Measurements from ENCODE around the gene TPM2.

Gene TPM2

DNA sequence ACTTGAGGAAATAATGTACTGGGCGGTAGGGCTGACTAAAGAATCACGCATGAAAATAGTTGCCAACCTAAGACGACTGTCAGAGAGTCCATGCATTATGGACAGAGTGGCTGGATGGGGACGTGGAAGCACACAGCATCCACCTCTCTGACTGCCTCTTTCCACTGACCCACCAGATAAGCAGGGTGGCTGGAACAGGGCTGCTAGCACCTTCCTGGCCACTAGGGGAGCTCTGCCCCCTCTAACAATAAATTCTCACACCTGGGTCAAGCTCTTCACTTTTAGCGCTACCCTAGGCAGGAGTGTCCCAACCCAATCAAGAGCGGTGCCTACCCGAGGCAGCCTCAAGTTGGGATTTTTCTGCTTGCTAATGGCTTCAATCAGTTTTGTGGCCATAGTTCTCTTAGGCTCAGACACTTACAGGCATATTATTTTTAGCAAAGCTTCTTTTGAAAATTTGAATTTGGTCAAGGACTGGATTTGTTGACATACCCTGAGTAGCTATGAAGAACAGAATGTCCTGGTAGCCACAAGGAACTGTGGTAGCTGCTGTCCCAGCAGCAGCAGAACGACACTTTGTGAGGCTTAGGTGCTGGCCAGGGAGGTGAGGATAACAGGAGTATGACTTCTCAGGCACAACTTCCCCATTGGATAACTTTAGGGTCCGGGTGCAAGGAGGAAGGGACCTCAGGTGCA lies 6.9 kb upstream of the TPM2 start:
- DNase-seq (ENCODE audit: low read depth in 1 of 2, low spot score in 1 of 2) = peak; percentile 28 to 33

DNA sequence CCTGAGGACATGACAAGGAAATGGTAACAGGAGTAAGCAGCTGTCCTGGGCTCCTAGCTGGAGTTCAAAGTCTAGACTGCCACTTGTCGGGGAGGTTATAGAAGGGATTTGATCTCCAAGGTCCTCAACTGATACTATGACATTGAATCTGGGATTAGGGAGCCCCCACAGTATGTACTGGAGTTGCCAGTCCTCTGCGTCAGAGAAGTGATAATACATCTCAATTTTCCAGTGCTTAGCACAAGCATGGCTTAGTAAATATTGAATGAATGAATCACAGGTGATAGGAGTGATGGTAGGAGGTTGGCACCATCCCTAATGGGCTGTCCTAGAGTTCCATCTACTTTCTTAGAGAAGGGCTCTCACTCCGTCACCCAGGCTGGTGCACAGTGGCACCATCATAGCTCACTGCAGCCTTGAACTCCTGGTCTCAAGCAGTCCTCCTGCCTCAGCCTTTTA lies 6.2 kb upstream of the TPM2 start:
- DNase-seq (ENCODE audit: low read depth in 1 of 2, low spot score in 1 of 2) = no peak

DNA sequence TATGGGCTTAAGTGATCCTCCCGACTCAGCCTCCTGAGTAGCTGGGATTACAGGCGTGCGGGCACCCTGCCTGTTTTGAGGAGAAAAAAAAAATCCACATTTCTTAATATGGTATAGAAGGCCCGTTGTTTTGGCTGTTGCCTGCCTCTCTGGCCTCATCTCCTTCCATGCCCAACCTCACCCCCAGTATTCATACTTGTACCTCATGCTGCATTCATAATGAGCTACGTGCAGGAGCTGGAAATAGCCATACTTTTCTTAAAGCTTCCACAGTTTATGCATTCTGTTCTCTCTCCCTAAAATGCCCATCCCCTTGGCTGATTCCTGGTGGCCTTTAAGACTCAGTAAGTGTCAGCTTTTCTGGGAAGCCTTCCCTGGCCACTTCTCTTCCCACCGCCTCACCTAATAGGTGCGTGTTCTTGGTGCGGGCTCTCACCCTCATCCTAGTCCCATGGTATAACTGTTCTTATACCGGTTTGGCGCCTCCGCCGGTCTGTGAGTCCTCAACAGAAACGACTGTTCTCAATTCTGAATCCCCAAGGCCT lies 2.1 kb upstream of the TPM2 start:
- DNase-seq (ENCODE audit: low read depth in 1 of 2, low spot score in 1 of 2) = no peak

DNA sequence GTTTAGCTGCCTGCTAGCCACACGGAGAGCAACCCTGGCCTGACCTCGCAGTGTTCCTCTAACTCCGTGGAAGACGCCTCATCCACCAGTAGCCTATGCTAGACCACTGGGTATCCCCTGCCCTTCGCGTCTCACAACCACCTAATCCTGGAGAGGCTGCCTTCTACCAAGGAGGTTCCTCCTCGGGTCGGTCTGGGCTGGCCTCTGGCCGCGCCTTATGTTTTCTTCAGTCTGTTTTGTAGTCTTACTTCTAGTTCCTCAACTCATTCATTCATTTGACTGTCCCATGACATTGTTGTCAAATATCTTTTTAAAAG lies 1.6 kb upstream of the TPM2 start:
- no peak for DNase-seq (ENCODE audit: low read depth in 1 of 2, low spot score in 1 of 2)

DNA sequence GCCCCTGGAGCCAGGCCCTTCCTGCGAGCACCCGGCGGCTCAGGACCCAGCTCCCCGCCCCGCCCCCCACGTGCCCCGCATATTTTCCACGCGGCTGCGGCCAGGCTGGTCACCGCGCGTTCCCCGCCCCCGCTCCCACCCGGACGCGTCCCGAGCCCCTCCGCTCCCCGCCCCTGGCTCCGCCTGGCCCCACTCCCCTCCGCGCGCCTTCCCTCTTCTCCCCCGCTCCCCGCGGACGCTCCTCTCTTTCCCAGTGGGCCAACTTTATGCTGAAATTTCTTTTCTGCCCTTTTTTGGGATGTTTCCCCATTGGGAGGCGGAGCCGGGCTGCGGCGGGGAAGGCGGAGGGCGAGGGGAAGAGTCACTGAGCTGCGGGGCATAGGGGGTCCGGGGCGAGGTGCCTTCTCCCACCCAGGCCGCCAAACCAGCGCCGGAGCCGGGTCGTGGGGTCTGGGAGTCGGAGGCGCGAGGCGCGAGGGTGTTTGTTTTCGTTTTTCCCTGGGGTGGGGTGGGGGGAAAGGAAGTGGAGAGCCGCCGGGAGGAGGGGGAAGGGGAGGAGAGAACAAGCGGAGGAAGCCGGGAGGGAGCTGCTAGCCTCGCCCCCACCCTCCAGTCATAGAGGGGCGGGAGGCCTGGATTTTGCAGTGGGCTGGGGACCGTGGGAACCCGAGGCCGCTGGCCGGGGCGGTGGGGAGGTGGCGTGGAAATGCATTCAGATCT lies 1.0 kb upstream of the TPM2 start:
- peak in 1 of 2 donors; percentile 22 for DNase-seq (ENCODE audit: low read depth in 1 of 2, low spot score in 1 of 2)

DNA sequence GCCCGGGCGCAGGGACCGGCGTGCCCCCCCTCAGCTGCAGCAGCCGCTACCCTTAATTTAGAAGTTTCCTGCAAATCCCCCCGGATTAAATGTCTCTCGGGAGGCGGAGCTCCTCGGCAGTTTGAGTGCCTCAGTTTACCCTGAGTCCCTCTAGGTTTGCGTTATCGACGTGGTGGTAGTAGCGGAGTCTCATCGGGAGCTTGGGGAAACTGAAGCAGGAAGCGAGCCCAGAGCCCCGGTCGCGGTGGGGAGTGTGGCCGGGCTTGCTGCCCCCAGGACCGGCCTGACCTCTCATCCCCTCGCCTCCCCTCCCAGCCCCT lies 529 bp upstream of the TPM2 start:
- DNase-seq (ENCODE audit: low read depth in 1 of 2, low spot score in 1 of 2) = no peak

DNA sequence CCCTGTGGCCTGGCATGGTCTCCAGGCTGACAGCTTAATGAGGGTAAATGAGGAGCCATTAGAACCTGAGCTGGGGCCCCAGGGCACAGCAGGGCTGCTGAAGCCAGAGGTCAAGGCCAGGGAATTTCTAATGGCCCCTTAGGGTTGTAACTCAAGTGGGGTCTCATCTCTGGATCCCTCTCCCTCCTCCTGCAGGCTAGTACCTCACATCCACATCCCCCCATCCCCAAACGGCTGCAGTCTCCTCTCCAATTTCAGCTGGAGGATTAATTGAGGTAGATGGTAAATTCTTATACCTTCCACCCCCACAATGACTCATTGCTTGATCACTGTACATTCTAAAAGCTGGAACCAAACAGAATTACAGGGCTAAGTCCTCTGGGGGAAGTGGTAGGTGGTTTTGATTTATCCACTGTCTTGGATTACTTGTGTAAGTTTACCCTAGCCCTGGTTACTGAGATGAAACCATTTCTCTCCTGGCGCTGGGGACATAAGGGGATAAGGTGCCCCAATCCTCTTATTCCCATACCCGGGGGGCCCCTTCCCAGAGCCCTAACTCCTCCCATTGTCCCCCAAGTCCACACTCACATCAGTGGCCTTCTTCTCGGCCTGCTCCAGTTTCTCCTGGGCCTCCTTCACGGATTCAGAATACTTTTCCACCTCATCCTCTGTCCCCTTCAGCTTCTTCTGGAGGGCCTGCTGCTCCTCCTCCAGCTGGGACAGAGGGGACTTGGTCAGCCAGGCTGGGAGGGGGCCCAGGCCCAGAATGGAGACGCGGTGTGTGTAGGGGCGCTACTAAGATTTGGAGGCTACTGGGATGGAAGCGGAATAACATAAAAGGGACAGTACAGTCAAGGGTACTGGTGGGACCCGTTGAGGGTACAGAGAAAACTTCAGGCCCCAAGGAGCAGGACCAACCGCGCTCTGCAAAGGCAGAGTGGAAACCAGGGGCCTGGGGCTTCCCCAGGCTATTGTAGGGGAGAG lies 875 bp downstream of the TPM2 start:
- DNase-seq (ENCODE audit: low read depth in 1 of 2, low spot score in 1 of 2) = no peak

DNA sequence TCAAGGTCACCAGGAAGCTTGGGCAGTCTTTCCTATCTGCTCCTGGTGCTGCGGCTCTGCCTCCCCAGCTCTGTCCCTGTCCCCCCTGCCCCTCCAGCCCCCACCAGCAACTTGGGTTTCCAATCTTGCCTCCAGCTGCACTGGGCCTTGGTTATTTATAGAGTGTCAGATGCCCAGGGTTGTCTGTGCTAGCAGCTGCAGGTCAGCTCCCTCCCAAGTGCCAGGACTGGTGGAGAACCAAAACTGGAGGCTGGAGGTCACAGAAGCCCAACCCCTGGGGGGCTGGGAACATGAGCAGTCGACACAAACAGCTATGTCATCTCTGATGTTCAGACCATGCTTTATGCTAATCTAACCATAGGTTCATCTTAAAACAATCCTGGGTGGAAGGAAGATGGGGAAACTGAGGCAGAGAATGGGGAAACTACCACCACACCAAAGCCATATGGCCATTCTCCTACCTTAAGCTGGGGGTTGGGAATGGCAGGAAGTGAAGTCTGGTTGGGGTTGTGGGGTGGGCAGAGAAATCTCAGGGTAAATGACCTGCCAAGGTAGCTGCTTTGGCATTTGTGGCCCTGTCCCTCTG lies 1.7 kb downstream of the TPM2 start:
- DNase-seq (ENCODE audit: low read depth in 1 of 2, low spot score in 1 of 2) = no peak

DNA sequence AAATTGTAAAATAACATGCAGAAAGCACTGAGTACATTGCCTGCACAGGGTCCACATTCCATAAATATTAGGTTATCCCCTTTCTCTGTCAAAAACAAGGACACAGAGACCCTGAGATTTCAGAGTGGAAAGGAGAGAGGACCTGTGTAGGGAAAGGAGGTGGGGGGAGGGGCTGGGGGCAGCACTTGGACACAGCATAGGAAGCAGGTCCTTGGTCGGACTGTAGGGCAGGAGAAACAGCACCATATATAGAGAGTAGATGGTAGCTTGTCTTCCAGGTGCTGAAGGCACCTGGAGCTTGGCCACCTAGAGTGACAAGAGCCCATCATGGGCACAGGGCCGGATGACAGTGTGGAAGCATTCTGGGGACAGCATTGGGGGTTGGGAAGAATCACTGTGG lies 2.4 kb downstream of the TPM2 start:
- no peak for DNase-seq (ENCODE audit: low read depth in 1 of 2, low spot score in 1 of 2)

DNA sequence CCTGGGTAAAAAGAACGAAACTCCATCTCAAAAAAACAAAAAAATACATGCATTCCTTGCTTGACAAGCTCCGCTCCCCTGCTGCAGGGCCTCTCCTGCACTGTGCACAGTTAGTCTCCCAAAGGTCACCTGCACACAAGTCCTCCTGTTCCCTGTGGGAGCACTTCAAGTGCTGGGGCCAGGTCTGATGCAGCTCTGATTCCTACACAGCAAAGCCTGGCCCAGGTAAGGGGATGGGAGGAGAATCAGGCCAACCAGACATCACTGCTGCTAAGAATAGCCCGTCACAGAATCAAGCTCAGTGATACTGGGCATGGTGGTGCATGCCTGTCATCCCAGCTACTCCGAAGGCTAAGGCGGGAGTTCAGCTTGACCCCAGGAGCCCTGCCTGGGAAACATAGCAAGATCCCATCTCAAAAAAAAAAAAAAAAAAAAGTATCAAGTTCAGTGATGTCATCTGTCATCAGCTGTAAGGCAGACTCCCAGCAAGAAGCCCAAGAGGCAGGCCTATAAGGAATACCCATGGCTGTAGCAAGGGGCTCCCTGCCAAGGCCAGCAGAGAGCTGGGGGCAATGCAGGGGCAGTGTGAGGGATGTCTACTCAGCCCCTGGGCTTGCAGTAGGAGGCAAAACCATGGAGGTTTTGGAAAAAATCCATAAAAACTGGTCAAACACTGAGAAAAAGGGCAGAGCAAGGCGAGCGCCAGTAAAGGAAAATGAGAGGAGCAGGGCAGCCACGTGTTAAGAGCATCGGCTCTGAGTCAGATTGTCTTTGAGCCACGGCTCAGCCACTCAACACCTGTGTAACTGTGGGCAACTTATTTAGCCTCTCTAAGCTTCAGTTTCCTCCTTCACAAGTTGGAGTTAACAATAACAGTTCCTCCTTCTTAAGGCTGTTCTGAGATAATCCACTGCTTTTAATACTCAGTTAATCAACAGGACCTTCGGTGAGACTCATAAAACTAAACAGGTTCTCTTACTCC lies 3.2 kb downstream of the TPM2 start:
- DNase-seq (ENCODE audit: low read depth in 1 of 2, low spot score in 1 of 2) = no peak

DNA sequence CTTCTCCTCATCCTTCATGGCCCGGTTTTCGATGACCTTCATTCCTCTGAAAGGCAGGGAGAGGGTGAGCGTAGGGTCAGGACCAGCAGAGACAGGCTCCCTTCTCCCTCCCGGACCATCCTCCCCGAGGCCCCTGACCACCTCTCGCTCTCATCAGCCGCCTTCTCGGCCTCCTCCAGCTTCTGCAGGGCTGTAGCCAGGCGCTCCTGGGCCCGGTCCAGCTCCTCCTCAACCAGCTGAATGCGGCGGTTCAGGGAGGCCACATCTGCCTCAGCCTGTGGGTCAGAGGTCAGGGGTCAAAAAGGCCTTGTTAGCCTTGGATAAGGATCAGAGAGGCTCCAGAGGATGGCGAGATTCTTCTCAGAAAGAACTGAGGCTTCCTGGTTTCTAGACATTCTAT lies 4.2 kb downstream of the TPM2 start:
- no peak for DNase-seq (ENCODE audit: low read depth in 1 of 2, low spot score in 1 of 2)

DNA sequence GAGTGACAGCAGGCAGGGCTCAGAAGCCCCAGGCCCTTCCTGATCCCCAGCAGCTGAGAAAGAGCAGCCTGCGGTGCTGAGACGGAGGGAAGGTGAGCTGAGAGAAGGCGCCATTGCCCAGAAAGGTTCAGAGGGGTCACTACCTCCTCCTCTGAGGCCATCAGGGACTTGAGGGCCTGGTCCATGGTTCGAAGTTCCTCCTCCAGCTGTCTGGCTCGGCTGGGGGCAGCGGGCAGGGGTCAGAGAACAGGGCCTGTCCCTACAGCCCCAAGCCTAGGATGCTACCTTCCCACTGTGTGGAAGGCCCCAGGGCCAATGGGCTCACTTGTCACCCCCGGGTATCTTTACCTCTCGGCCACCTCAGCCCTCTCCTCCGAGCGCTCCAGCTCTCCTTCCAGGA lies 4.8 kb downstream of the TPM2 start:
- DNase-seq (ENCODE audit: low read depth in 1 of 2, low spot score in 1 of 2) = no peak

DNA sequence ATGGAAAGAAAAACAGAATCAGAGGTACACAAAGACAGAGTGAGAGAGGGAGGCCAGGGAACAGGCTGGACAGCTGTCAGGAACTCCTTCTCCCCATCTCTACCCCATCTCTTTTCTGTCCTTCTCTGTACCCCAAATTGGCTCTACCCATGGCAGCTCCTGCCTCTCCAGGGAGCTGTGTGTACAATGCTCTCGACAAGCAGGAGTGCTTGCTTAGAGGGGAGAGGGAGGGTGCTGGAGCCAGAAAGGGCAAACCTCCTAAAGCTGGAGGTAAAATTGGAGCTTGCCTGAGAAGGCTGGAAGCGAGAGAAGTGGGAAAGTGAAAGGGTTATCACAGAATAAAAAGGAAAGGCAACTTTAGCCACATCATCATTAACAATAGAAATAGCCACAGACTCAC lies 6.4 kb downstream of the TPM2 start:
- DNase-seq (ENCODE audit: low read depth in 1 of 2, low spot score in 1 of 2) = no peak

DNA sequence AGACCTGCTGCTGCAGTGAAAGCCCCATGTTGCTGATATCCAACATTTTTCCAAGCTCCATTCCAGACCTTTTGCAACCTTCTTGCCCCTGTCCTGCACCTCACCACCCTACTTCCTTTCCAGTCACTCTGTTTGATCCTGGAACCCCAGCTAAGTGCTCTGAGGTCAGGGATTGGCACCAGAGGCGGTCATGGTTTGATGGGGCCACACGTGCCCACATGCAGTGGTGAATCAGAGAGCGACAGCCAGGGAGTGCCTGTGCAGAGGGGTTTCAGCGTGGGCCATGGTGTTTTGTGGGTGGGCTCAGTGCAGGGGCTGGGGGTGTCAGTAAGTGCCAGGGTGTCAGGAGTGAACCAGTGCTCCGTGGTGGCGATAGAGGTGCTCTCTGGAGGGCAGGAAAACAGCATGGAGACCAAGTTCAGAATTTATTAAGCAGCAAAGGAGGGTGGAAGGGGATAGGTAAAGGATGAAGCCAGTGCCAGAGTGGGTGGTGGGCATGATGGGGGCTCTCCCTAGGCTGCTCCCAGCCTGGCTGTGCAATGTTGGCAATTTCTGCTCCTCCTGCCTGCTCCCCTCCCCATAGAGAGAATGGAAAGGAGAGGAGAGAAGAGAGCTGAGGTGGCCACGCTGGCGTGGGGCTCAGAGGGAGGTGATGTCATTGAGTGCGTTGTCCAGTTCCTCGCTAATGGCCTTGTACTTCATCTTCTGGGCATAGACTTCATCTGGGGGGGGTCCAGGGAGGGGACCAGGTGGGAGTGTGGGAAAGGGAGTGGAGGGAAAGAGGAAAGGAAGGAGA lies 7.0 kb downstream of the TPM2 start:
- DNase-seq (ENCODE audit: low read depth in 1 of 2, low spot score in 1 of 2) = no peak

DNA sequence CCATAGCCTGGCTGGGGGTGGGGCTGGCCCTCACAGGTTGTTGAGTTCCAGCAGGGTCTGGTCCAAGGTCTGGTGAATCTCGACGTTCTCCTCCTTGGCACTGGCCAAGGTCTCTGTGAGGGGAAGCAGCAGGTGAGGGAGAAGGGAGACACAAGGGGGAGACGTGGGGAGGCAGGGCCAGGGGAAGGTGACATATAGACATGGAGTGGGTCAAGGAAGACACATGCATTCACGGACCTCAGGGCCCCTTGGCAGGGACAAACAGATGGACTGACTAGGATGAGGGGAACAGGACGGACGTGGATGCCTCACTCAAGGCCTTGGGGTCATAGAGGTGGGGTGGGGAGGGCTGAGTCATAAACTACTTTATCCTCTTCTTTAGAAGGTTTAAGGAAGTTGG lies 7.7 kb downstream of the TPM2 start:
- no peak for DNase-seq (ENCODE audit: low read depth in 1 of 2, low spot score in 1 of 2)

DNA sequence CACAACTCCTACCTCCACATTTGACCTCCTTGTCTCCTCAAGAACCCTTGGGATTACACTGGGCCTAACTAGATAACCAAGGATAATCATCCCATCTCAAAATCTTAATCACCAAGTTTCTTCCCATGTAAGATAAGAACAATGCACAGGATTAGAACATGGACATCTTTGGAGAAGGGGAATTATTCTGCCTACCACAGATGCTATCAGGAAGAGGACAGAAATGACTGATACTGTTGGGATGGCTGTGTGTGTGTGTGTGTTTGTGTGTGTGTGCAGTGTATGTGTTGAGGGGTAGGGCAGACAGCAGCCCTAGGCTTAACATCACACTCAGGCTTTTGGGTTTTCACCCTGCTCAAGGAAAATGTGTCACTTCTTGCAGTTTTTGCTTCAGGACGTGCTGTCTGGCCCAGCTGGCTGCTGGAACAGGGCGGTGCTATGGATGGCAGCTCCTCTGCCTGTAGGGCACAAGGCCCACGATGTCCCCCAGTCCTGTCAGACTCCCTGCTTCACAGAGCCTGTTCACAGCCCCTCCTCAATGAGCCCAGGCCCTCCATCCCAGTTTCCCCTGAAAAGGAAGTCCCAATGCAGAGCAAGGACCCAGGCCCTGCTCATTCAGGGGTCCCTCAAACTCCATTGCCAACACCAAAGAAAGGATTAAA lies 8.3 kb downstream of the TPM2 start:
- no peak for DNase-seq (ENCODE audit: low read depth in 1 of 2, low spot score in 1 of 2)

DNA sequence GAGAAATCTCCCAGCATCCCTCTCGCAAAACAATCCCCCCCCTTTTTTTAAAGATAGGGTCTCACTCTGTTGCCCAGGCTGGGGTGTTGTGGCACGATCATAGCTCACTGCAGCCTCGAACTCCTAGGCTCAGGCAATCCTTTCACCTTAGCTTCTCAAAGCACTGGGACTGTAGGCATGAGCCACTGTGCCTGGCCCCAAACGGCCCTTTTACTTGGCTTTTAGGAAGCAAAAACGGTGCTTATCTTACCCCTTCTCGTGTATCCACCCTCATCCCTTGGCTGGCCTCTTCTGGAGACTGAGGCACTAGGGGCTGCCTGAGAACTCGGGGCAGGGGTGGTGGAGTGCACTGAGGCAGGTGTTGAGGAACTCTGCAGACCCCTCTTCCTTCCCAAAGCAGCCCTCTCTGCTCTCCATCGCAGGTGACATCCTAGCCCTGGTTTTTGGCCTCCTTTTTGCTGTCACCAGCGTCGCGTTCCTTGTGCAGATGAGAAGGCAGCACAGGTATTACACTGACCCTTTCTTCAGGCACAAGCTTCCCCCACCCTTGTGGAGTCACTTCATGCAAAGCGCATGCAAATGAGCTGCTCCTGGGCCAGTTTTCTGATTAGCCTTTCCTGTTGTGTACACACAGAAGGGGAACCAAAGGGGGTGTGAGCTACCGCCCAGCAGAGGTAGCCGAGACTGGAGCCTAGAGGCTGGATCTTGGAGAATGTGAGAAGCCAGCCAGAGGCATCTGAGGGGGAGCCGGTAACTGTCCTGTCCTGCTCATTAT lies 9.2 kb downstream of the TPM2 start:
- no peak for DNase-seq (ENCODE audit: low read depth in 1 of 2, low spot score in 1 of 2)

DNA sequence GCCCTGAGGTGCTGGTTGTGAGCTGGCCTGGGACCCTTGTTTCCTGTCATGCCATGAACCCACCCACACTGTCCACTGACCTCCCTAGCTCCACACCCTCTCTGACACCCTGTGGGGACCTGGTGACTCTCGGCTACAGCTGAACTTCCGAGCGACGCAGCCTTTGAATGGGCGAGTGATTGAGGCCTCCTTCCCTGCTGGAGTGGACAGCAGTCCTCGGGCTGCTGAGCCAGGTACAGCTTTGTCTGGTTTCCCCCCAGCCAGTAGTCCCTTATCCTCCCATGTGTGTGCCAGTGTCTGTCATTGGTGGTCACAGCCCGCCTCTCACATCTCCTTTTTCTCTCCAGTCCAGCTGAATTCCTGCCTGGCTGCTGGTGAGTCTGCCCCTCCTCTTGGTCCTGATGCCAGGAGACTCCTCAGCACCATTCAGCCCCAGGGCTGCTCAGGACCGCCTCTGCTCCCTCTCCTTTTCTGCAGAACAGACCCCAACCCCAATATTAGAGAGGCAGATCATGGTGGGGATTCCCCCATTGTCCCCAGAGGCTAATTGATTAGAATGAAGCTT lies 9.9 kb downstream of the TPM2 start:
- no peak for DNase-seq (ENCODE audit: low read depth in 1 of 2, low spot score in 1 of 2)
